ENCODE data around the gene DNAJC1.

DNAJC1 gene

DNA sequence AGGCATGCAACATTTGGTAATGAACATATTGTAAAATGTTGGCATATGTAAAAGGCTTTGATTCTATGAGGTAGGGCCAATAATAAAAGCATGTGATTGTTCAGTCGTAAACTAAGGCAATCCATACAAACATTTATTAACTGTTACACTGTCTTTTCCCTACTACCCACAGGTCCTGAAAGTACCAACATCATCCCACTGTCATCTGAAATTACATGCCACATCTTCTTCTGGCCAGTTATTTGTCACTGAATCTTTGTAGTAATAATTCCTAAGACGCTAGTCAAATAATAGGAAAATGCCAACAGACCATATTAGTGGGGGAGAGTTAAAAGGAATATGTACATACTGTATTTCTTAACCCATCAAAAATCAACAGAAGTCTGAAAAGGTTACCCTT lies 27.2 kb downstream of the DNAJC1 start:
- Histone ChIP-seq H3K36me3 (ENCODE audit: low read length) (no peaks in the 10 kb centered on the region), H4K20me1 (ENCODE audit: low read depth, low read length) (peaks cover 7% of the 10 kb centered on the region; the same call in 1 of the 2 replicates), H3K4me3 (ENCODE audit: insufficient read depth, low read length, poor library complexity, severe bottlenecking) (no peak overlapping the region), H3K9me3 (ENCODE audit: insufficient read depth, low read length) (no peaks in the 10 kb centered on the region), H3K27me3 (ENCODE audit: low read length) (no peaks in the 10 kb centered on the region), H3K79me2 (ENCODE audit: insufficient read depth, low read length) (no peaks in the 10 kb centered on the region), H3F3A (ENCODE audit: insufficient read depth) (no peaks in the 10 kb centered on the region), H3K9ac (ENCODE audit: low read length) (no peak overlapping the region), H3K4me2 (ENCODE audit: low read depth, low read length, poor library complexity, severe bottlenecking) (no peak overlapping the region), H2AFZ (ENCODE audit: low read depth, low read length, severe bottlenecking) (no peak overlapping the region), H3K27ac (ENCODE audit: low read depth, low read length) (no peak overlapping the region), H3K9me2 (replicated peaks; ENCODE audit: insufficient read depth, low read length) (no peaks in the 10 kb centered on the region)
- TF ChIP-seq EZH2phosphoT487 (conservative IDR thresholded peaks at IDR 0.05; ENCODE audit: low read length) = no peak
- TF ChIP-seq, protein P1, sequence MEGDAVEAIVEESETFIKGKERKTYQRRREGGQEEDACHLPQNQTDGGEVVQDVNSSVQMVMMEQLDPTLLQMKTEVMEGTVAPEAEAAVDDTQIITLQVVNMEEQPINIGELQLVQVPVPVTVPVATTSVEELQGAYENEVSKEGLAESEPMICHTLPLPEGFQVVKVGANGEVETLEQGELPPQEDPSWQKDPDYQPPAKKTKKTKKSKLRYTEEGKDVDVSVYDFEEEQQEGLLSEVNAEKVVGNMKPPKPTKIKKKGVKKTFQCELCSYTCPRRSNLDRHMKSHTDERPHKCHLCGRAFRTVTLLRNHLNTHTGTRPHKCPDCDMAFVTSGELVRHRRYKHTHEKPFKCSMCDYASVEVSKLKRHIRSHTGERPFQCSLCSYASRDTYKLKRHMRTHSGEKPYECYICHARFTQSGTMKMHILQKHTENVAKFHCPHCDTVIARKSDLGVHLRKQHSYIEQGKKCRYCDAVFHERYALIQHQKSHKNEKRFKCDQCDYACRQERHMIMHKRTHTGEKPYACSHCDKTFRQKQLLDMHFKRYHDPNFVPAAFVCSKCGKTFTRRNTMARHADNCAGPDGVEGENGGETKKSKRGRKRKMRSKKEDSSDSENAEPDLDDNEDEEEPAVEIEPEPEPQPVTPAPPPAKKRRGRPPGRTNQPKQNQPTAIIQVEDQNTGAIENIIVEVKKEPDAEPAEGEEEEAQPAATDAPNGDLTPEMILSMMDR (IDR thresholded peaks at IDR 0.05; ENCODE audit: insufficient read depth, low read length, poor library complexity, severe bottlenecking) = no peak

DNA sequence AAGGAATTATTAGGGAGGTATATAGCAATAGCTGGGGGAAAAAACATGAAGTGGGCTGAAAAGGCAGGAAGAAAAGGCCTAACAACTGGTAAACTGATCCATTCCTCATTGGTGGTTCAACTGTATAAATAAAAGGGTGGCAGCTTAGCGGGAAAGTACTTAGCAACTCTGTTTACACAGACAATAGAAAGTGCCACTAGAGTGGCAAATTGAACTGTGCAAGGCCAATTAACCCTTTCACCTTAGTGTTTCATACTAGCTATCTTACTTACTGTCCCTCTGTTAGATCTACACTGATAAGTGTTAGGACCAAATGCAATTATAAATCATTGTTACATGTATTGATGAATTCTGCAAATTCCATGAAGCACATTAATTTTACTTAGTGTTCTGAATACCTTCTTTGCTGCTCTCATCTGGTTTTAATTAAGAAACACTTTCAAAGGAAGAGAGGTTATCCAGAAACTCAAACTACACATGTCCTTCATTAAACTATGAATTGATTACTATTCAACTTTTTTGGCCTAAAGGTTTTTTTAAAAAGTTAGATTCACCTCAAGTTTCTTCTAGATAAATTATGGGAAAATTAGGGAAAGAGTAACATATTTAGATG lies 28.0 kb downstream of the DNAJC1 start:
- no peaks in the 10 kb centered on the region for H3F3A ChIP-seq (ENCODE audit: insufficient read depth)
- no peak overlapping the region for H3K9ac ChIP-seq (ENCODE audit: low read length)
- H3K27me3 ChIP-seq (ENCODE audit: low read length) = no peaks in the 10 kb centered on the region
- H3K4me2 ChIP-seq (ENCODE audit: low read depth, low read length, poor library complexity, severe bottlenecking) = no peak overlapping the region
- H3K27ac ChIP-seq (ENCODE audit: low read depth, low read length) = no peak overlapping the region
- H3K79me2 ChIP-seq (ENCODE audit: insufficient read depth, low read length) = no peaks in the 10 kb centered on the region
- H3K4me3 ChIP-seq (ENCODE audit: insufficient read depth, low read length, poor library complexity, severe bottlenecking) = no peak overlapping the region
- H3K36me3 ChIP-seq (ENCODE audit: low read length) = no peaks in the 10 kb centered on the region
- H2AFZ ChIP-seq (ENCODE audit: low read depth, low read length, severe bottlenecking) = no peak overlapping the region
- no peaks in the 10 kb centered on the region for H3K9me2 ChIP-seq (replicated peaks; ENCODE audit: insufficient read depth, low read length)
- TF ChIP-seq, protein P1 (IDR thresholded peaks at IDR 0.05; ENCODE audit: insufficient read depth, low read length, poor library complexity, severe bottlenecking) = no peak
- H4K20me1 ChIP-seq (ENCODE audit: low read depth, low read length) = peaks cover 14% of the 10 kb centered on the region; the same call in 1 of the 2 replicates
- no peaks in the 10 kb centered on the region for H3K9me3 ChIP-seq (ENCODE audit: insufficient read depth, low read length)

DNA sequence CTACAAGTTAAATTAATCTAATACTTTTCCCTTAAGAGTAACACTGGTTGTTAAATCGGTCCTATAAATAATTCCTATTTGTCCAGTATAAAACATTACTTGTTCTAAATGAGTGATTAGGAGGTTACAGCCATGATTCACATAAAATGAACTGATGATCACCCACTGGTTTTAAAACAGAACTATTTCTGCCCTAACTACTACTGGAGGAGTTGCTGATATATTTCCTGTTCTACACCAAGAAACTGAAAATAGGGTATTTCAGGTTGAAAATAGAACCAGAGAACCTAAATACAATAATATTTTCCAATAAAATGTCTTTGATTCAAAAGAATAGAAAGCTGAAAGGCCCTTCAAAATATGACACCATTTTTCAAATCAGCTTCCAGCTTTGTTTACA lies 30.9 kb downstream of the DNAJC1 start:
- Histone ChIP-seq H3K36me3 (ENCODE audit: low read length) (no peaks in the 10 kb centered on the region), H2AFZ (ENCODE audit: low read depth, low read length, severe bottlenecking) (no peak overlapping the region), H3K4me3 (ENCODE audit: insufficient read depth, low read length, poor library complexity, severe bottlenecking) (no peak overlapping the region), H3K9me3 (ENCODE audit: insufficient read depth, low read length) (no peaks in the 10 kb centered on the region), H3K9ac (ENCODE audit: low read length) (no peak overlapping the region), H3K27me3 (ENCODE audit: low read length) (no peaks in the 10 kb centered on the region), H3K9me2 (replicated peaks; ENCODE audit: insufficient read depth, low read length) (no peaks in the 10 kb centered on the region), H3K27ac (ENCODE audit: low read depth, low read length) (no peak overlapping the region), H3F3A (ENCODE audit: insufficient read depth) (no peaks in the 10 kb centered on the region), H3K4me2 (ENCODE audit: low read depth, low read length, poor library complexity, severe bottlenecking) (no peak overlapping the region), H3K79me2 (ENCODE audit: insufficient read depth, low read length) (no peaks in the 10 kb centered on the region), H4K20me1 (ENCODE audit: low read depth, low read length) (peaks cover 19% of the 10 kb centered on the region; the same call in 1 of the 2 replicates)
- TF ChIP-seq EZH2phosphoT487 (conservative IDR thresholded peaks at IDR 0.05; ENCODE audit: low read length) = no peak
- TF ChIP-seq, protein P1 (IDR thresholded peaks at IDR 0.05; ENCODE audit: insufficient read depth, low read length, poor library complexity, severe bottlenecking) = no peak
